ENCODE measurements around the gene RTL9.

GRCh38 chrX:110395877-110396276 is 37.2 kb downstream of the RTL9 start:
- TF ChIP-seq ZNF274 (IDR thresholded peaks at IDR 0.05; ENCODE audit: low read depth, low read length) (no peak), YY1 (IDR thresholded peaks at IDR 0.05; ENCODE audit: insufficient read depth, insufficient read length) (no peak)
